PFSK-1 (cell line): ENCODE measurements around the gene AVL9.

Source experiments
- FOXP2 ChIP-seq: optimal IDR thresholded peaks from 2 replicates; pipeline ENCODE3; 2011; ENCODE audit warnings: borderline replicate concordance, control low read depth, inconsistent platforms; ENCODE audit not compliant: insufficient read depth; ENCODE audit errors: extremely low read length, extremely low read depth
- POLR2AphosphoS5 ChIP-seq: IDR thresholded peaks from 2 replicates; pipeline ENCODE4 v1.6.1; 2012; ENCODE audit warnings: low read depth, mild to moderate bottlenecking, control low read depth, low read length, moderate library complexity
- SIN3A ChIP-seq: IDR thresholded peaks from 2 replicates; pipeline ENCODE4 v1.6.1; 2012; ENCODE audit warnings: mild to moderate bottlenecking, low read length, moderate library complexity, borderline replicate concordance; ENCODE audit not compliant: insufficient read depth
- TAF1 ChIP-seq: IDR thresholded peaks from 2 replicates; pipeline ENCODE4 v1.6.1; 2012; ENCODE audit warnings: low read length, control low read depth, borderline replicate concordance; ENCODE audit not compliant: insufficient read depth
- TF ChIP-seq, protein P1 (sequence below), 2 experiments: IDR thresholded peaks; 2 replicates each; pipeline versions ENCODE4 v1.6.1 to v1.8.0; 2011 to 2012; ENCODE audit warnings: low read depth in 2 of 2, low read length in 2 of 2, control low read depth in 1 of 2, inconsistent platforms in 1 of 2, mild to moderate bottlenecking in 1 of 2, moderate library complexity in 1 of 2; ENCODE audit not compliant: insufficient read depth in 1 of 2

DNA sequence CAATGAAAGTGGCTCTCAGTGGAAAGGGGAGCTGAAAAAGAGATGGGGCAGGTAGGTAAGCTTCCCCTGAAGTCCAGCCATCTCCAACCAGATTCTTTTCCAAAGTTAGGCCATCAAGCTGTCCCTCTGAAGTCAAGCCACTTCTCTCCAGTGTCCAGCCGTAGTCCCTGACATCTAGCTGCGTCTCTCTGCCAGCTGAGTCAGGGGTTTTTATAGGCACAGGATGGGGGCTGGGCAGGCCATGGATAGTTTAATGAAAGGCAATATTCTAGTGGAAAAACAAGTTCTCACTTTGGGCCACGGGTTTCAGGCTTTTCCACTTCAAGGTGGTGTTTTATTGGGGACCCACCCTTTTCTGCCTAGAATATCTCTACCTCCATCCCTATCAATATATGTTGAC, 36.8 kb downstream of the AVL9 start:
- TF ChIP-seq POLR2AphosphoS5 (no peak), TAF1 (no peak), FOXP2 (no peak), SIN3A (no peak)
- TF ChIP-seq, protein P1, sequence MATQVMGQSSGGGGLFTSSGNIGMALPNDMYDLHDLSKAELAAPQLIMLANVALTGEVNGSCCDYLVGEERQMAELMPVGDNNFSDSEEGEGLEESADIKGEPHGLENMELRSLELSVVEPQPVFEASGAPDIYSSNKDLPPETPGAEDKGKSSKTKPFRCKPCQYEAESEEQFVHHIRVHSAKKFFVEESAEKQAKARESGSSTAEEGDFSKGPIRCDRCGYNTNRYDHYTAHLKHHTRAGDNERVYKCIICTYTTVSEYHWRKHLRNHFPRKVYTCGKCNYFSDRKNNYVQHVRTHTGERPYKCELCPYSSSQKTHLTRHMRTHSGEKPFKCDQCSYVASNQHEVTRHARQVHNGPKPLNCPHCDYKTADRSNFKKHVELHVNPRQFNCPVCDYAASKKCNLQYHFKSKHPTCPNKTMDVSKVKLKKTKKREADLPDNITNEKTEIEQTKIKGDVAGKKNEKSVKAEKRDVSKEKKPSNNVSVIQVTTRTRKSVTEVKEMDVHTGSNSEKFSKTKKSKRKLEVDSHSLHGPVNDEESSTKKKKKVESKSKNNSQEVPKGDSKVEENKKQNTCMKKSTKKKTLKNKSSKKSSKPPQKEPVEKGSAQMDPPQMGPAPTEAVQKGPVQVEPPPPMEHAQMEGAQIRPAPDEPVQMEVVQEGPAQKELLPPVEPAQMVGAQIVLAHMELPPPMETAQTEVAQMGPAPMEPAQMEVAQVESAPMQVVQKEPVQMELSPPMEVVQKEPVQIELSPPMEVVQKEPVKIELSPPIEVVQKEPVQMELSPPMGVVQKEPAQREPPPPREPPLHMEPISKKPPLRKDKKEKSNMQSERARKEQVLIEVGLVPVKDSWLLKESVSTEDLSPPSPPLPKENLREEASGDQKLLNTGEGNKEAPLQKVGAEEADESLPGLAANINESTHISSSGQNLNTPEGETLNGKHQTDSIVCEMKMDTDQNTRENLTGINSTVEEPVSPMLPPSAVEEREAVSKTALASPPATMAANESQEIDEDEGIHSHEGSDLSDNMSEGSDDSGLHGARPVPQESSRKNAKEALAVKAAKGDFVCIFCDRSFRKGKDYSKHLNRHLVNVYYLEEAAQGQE (IDR thresholded peaks at IDR 0.05; ENCODE audit: insufficient read depth in 1 of 2, low read depth in 2 of 2, low read length in 2 of 2): no peak
